Endometrial microvascular endothelial cells (primary cell): ENCODE results near the gene MAMLD1. TPM values are rescaled to one million over a fixed set of nuclear protein-coding genes. Genes with fewer than 3 reads are reported as not detected.

Experiments used
- in situ Hi-C: cut with HindIII; loops from 2 replicates; pipeline ENCODE4 v1.10.0; 2017; ENCODE audit warnings: low sequenced_read_pairs, low pct_unique_long_range_greater_than_20kb; ENCODE audit errors: inconsistent ontology term
- total RNA-seq: library from RNA; depleted of rRNA; stranded (reverse); fragments of >200 nt; gene quantifications from one replicate; pipeline ENCODE4 v1.2.3, GENCODE V29; 2015; ENCODE audit errors: inconsistent ontology term

The MAMLD1 gene
- total RNA-seq, 1 donor from 2014 or later: 1.1 TPM

GRCh38 chrX:150446995-150447394 is 83.9 kb downstream of the MAMLD1 start:
- in situ Hi-C loops: no loop called here

DNA sequence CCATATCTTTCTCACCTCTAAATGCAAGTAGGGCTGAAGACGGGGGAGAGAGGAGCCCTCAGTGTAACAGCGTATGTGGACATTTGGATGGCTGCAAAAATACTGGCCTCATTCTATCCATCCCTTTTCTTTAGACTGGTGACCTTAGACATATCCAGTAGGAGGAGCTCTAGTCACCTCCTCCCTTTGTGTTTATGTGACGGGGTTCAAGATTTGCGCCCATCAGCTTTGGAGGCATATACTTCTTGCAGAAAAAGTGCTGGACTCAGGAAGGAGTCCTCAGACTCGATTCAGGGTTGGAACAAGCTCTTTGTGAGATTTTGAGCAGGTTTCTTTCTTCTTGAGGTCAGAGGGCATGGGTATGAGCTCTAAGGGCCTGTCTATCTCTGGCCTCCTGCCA is 86.2 kb downstream of the MAMLD1 start:
- in situ Hi-C loops: no loop called here

GRCh38 chrX:150450519-150451177 is 87.5 kb downstream of the MAMLD1 start:
- in situ Hi-C loops: no loop called here

DNA sequence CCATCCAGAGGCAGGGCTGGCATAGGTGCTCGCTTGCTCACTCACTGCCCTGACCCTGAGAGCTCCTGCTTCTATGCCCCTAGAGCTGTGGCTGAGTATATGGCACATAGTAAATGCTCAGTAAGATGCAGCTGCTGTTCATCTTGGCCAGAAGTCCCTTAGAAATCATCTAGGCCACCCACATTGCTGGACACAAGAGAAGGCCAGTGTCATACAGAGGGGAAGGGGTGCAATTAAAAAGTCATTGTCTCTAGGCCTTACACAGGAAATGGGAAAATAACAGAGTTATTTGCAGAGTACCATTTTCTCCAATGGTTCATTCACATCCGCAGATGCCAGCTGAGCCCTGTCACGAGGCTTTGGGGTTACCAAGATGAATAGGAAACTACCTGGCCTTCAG is 88.8 kb downstream of the MAMLD1 start:
- in situ Hi-C loops: no loop called here

DNA sequence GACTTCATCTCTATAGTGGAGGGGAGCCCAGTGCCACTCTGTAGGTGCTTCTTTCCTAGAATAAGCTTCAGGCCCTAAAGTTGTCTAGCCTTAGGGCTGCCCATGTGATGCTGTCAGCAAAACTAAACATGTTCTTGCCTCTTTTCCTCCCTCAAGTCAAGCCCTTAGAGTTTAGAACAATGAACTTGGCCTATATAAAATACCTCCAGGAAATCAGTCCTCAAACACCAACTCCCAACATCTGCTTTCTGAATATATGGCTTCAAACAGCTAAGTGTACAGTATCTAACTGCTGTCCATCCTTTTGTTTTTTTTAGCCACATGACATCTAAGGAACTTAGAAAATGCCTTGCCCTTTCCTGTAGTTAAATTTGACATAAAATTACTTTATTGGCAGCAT is 91.0 kb downstream of the MAMLD1 start:
- in situ Hi-C loops: no loop called here

GRCh38 chrX:150454508-150455214 is 91.5 kb downstream of the MAMLD1 start:
- in situ Hi-C loops: no loop called here

DNA sequence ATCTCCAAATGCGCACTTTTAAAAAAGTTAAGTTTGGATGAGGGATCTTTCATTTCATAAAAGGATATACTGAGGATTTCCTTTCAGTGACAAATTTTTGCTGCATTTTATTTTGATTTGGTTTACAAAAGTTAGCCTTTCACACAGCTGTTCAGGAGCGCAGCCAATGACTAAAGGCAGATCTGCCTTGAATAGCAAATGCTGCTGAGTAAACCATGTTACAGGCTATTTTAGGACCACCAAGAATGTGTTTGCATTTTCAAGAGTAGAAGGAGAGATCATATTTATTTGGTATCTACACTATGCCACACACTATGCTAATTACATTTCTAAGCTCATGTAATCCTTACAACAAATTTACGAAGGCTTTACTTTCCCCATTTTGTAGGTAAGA is 92.1 kb downstream of the MAMLD1 start:
- in situ Hi-C loops: no loop called here

DNA sequence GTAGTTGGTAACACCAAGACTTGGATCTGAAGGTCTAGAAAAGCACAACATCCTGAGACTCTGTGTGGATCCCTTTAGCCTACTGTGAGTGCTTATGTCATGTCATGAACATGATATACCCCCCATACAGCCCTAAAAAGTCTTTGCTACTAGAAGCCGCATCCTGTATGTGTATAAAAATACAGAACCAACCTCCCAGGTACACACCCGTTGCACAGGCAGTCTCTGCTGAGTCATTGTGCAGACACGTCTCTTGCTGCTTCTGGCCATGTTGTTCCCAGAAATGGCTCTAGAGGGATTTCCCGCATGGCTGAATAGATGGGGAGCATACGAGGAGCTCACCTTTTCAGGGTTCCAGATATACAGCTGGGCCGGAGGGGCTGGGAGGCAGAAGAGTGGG is 93.3 kb downstream of the MAMLD1 start:
- in situ Hi-C loops: no loop called here

DNA sequence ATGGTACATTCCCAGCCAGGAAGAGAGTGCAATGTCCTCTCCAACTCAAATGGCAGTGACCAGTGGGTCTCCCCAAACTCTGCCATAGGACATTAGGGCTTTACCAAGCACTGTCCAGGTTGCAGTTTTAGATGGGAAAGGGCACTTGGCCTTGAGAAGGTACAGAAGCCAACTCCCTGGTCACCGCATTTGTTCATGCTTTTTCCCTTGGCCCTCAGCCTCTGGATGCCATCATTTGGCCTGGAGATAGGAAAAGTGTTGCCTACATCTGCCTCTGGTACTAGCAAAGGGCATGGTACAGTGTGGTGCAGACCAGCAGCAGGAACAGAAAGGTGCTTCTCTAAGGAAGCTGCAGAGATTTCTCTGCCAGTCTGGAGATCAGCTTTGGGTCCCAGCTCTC is 93.8 kb downstream of the MAMLD1 start:
- in situ Hi-C loops: no loop called here

DNA sequence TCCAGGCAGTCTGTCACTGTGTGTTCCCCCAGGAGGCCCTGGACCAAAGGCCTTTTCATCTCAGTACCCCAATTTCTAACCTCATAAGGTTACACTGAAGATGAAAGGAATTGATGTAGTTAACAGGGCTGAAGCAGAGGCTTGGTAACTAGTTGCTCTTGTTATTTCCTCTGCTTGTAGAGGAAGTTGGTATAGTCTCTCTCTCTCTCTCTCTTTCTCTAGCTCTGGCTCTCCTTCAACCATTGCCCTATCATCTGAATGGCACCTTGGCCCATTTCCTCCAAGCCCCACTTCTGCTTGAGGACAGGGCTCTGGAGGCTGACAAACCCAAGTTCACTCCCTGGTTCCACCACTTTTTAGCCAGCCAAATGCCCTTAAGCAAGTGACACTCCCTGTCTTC is 96.1 kb downstream of the MAMLD1 start:
- in situ Hi-C loops: no loop called here

DNA sequence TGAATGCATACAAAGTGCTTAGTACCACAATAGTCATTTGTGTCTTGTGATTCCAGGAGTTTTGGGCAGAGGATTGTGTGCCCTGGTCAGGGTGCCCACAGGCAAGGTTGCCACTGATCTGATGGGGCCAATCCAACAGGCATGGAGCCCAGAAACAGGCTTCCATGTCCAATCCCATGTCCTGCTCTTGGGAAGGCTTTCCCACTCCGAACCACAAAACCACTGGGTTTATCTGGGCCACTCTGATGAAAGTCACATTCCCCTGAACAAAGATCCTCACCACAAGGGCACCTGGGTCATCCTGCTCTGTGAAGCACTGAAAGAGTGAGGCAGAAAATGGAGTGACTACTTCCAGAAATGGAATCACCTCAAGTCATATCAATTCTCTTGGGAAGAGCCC is 96.9 kb downstream of the MAMLD1 start:
- in situ Hi-C loops: no loop called here

- in situ Hi-C loops: no loop called here
Observed at GRCh38 chrX:150460781-150461180, 97.7 kb downstream of the MAMLD1 start.

DNA sequence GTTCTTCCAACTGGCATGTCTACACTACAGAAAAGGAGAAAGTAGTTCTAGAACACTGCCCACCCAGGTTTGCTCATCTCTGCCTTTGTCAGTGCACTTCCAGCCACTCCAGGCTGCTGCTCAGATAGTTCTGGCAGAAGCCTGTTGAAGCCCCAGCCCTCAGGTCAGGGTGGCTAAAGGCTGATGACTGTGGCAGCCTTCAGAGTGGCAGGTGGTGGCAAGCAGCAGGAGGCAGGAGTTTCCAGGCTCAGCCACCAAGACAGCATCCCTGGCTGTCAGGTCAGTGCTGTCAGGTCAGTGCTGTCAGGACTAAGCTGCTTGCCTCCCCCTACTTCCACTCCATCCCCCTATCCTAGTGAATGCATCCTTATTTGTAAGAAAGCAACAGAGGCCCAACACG is 100.4 kb downstream of the MAMLD1 start:
- in situ Hi-C loops: no loop called here

- in situ Hi-C loops: no loop called here
Observed at GRCh38 chrX:150464001-150464400, 100.9 kb downstream of the MAMLD1 start.

DNA sequence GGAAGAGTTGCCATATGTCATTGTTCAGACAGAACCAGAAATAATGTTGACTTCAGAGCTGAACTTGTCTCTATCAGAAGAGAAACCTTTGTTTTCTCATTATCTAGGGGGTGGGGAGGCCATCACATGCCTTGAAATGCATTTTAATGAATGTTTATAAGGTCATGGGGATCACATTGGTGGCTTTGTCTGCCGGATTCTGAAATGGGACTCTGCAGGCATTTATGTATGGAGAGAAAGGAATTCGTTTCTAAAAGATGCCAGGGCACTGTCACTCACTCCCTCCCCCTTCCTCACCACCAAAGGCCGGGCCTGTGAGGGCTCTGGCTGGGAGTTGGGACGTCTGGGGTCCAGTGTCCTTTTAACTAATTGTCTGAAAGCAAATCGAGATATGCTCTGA is 102.2 kb downstream of the MAMLD1 start:
- in situ Hi-C loops: no loop called here

DNA sequence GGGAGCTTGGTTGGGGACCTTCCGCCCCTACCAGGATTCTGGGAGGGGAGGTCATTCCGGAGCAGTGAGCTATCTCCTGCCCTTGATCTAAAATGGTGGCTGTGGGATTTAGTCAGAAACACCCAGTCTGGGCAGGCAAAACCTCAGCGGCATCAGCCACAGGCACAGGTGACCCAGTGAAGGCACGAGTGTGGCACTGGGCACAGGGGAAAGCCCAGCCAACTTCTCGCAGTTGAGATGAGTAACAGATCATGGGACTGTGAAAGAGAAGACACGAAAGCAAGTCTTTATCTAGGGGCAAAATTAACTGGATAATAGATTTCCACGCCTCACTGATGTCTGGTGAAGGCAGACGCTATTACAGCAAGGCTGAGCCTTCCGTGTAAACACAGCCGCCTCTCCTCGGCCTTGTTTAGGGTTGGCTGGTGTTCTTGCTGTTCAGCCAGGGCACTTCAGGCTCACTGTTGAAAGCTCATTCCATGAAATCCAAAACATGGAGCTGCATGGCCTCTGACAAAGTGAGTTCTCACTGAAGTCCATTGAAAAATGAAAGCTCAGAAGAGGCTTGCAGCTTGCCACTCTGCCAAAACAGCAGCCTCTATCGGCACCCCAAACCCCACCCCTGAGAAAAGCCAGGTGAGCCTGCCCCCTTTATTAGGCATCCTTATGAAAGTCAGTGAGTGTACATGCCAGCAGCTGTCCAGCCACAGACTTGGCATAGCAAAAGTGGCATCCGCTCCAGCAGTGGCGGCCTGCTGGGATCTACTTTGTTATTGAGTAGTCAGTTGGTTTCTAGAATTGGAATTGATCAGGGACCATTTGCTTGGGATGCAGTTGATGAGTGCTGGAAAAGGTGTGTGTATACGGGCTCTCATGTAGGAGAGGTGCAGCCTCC is 103.0 kb downstream of the MAMLD1 start:
- in situ Hi-C loops: no loop called here

- in situ Hi-C loops: no loop called here
Observed at GRCh38 chrX:150472306-150472705, 109.2 kb downstream of the MAMLD1 start.

DNA sequence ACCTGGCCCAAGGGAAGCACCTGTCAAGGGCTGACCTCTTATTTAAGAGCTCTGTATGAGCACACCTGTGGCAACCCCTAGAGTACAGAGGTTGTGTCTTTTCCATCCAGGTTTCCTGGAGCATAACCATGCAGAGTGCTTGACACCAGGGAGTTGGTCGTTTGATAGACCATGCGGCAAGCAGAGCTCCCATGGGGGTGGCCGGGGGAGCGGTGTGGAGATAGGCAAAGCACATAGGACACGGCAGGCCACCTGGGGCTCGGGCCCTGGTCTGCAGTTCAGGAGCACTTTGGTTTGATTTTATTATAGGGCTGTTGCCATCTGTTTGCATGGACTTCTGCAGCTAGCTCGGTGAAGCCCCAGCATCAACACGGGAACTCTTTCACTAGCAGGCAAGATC is 110.3 kb downstream of the MAMLD1 start:
- in situ Hi-C loops: no loop called here

- in situ Hi-C loops: no loop called here
Observed at GRCh38 chrX:150475461-150475860, 112.3 kb downstream of the MAMLD1 start.

DNA sequence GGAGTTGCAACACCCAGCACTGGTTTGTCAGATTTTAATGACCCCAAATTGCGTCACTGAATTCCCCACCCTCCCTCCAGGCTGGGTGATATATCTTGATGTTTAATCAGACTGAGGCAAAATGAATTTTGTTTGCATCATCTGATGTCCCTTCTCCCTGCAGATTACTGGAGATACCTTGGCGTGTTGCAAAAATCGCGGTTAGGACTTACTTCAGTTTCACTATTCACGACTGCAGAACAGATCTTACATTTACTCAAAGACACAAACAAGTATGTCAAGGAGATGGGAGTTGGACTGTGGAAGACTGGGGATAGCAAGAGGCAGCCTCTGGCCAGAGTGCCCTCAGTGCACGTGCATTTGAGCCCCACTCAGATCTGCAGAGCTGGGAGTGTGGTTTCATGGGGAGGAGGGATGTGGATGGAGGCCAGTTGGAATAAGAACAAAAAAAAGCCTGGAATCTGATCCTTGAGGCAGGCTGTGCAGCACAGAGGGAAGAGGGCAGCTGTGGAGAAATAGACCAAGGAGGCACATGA is 113.1 kb downstream of the MAMLD1 start:
- in situ Hi-C loops: no loop called here
